Skeletal muscle tissue (tissue), 4 donors: ENCODE results near the gene OGFR. TPM values are rescaled to one million over a fixed set of nuclear protein-coding genes. Genes with fewer than 3 reads are reported as not detected.
A peak's percentile ranks its signal among the peaks of the same experiment; 100 is the strongest.

ENCODE experiments used
- H3K27ac ChIP-seq: one replicate; pipeline ENCODE4 v1.7.0; 2013; ENCODE audit warnings: mild to moderate bottlenecking, low read depth, low read length, inconsistent platforms
- H3K27me3 ChIP-seq, 3 donors: one replicate each; pipeline ENCODE4 v1.7.0; 2013; ENCODE audit warnings: low read length in 3 of 3; ENCODE audit not compliant: control insufficient read depth in 3 of 3, insufficient read depth in 3 of 3
- H3K36me3 ChIP-seq, 3 donors: one replicate each; pipeline ENCODE4 v1.7.0; 2013; ENCODE audit warnings: low read length in 3 of 3; ENCODE audit not compliant: control insufficient read depth in 3 of 3, insufficient read depth in 3 of 3
- H3K4me1 ChIP-seq, 3 donors: one replicate each; pipeline ENCODE4 v1.7.0; 2013; ENCODE audit warnings: low read length in 3 of 3, mild to moderate bottlenecking in 3 of 3; ENCODE audit not compliant: control insufficient read depth in 3 of 3, insufficient read depth in 3 of 3
- H3K4me3 ChIP-seq, 3 donors: one replicate each; pipeline ENCODE4 v1.7.0; 2013; ENCODE audit warnings: low read length in 3 of 3
- H3K9ac ChIP-seq, 3 donors: one replicate each; pipeline ENCODE4 v1.7.0; 2013; ENCODE audit warnings: low read length in 3 of 3, mild to moderate bottlenecking in 3 of 3, moderate library complexity in 2 of 3, low read depth in 1 of 3
- H3K9me3 ChIP-seq, 3 donors: one replicate each; pipeline ENCODE4 v1.7.0; 2013; ENCODE audit warnings: low read length in 3 of 3; ENCODE audit not compliant: control insufficient read depth in 3 of 3
- total RNA-seq: library from RNA; depleted of rRNA; stranded (reverse); fragments of >200 nt; gene quantifications from one replicate; pipeline ENCODE4 v1.2.3, GENCODE V29; 2014
- donor health status: Osteomylitis.

Gene OGFR
- total RNA-seq, 1 donor from 2014 or later: 13.6 TPM

GRCh38 chr20:62812181-62812906 is 7.7 kb downstream of the OGFR start:
- H3K4me1 ChIP-seq: peaks cover 5 to 13% (median 7%) of the 10 kb centered on the region in 3 donors

GRCh38 chr20:62812907-62813200 is 8.2 kb downstream of the OGFR start:
- H3K36me3 ChIP-seq: peaks cover 32 to 36% (median 35%) of the 10 kb centered on the region in 3 donors
- H3K9ac ChIP-seq: no peak overlapping the region
- H3K9me3 ChIP-seq: no peaks in the 10 kb centered on the region
- H3K4me3 ChIP-seq: no peak overlapping the region
- H3K4me1 ChIP-seq: peaks cover 5 to 13% (median 7%) of the 10 kb centered on the region in 3 donors
- H3K27me3 ChIP-seq: peaks cover 24 to 35% (median 32%) of the 10 kb centered on the region in 3 donors
- H3K27ac ChIP-seq: no peak overlapping the region

More at GRCh38 chr20:62812181-62812906, 7.7 kb downstream of the OGFR start:
- no peak overlapping the region for H3K27ac ChIP-seq
- H3K9ac ChIP-seq: no peak overlapping the region
- peaks cover 34 to 39% (median 39%) of the 10 kb centered on the region in 3 donors for H3K36me3 ChIP-seq
- peaks cover 20 to 30% (median 27%) of the 10 kb centered on the region in 3 donors for H3K27me3 ChIP-seq
- H3K9me3 ChIP-seq: no peaks in the 10 kb centered on the region
- no peak overlapping the region for H3K4me3 ChIP-seq

DNA sequence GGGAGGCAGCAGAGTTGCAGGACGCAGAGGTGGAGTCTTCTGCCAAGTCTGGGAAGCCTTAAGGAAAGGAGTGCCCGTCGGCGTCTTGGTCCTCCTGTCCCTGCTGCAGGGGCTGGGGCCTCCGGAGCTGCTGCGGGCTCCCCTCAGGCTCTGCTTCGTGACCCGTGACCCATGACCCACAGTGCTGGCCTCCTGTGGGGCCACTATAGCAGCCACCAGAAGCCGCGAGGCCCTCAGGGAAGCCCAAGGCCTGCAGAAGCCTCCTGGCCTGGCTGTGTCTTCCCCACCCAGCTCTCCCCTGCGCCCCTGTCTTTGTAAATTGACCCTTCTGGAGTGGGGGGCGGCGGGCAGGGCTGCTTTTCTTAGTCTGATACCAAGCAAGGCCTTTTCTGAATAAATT is 9.0 kb downstream of the OGFR start:
- H3K27me3 ChIP-seq: peaks cover 31 to 43% (median 39%) of the 10 kb centered on the region in 3 donors
- H3K4me1 ChIP-seq: peaks cover 8 to 17% (median 11%) of the 10 kb centered on the region in 3 donors
- no peaks in the 10 kb centered on the region for H3K9me3 ChIP-seq
- H3K36me3 ChIP-seq: peaks cover 29 to 31% (median 30%) of the 10 kb centered on the region in 3 donors
- no peak overlapping the region for H3K9ac ChIP-seq
- H3K27ac ChIP-seq: no peak overlapping the region
- H3K4me3 ChIP-seq: no peak overlapping the region

DNA sequence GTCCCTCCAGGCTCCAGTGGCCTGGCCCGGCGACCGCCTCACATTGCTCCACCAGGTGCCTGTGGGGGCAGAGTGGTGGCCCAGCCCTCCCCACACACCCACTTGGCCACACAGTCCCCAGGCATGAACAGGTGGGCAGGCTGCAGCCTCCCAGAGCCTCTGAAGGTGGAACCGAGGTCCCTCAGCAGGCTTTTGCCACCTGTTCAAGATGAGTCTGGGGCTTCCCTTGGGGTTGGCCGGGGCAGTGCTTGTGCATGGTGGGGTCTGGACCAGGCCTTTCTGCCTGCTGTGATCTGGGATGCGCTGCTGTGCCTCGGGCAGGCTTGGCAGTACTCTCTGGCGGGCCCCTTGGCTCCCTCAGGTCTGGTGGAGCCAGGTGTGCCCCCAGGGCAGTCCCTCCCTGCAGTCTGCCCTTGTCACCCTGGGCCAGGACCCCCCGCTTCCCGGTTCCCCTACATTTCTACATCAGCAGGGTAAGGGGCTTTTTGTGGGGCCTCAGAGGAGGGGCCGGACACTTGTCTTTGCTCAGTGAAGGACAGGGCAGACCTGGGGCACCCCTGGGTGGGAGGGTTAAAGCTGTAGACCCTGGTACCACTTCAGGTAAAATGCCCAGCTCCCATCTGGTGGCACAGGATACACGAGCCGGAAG is 9.5 kb downstream of the OGFR start:
- H3K9me3 ChIP-seq: no peaks in the 10 kb centered on the region
- no peak overlapping the region for H3K27ac ChIP-seq
- no peak overlapping the region for H3K9ac ChIP-seq
- H3K4me3 ChIP-seq: no peak overlapping the region
- H3K27me3 ChIP-seq: peaks cover 37 to 48% (median 45%) of the 10 kb centered on the region in 3 donors
- peaks cover 25 to 28% (median 26%) of the 10 kb centered on the region in 3 donors for H3K36me3 ChIP-seq
- peaks cover 12 to 22% (median 17%) of the 10 kb centered on the region in 3 donors for H3K4me1 ChIP-seq

- peaks cover 41 to 53% (median 50%) of the 10 kb centered on the region in 3 donors for H3K27me3 ChIP-seq
These were observed 10.1 kb downstream of the OGFR start for GRCh38 chr20:62814709-62815065.

DNA sequence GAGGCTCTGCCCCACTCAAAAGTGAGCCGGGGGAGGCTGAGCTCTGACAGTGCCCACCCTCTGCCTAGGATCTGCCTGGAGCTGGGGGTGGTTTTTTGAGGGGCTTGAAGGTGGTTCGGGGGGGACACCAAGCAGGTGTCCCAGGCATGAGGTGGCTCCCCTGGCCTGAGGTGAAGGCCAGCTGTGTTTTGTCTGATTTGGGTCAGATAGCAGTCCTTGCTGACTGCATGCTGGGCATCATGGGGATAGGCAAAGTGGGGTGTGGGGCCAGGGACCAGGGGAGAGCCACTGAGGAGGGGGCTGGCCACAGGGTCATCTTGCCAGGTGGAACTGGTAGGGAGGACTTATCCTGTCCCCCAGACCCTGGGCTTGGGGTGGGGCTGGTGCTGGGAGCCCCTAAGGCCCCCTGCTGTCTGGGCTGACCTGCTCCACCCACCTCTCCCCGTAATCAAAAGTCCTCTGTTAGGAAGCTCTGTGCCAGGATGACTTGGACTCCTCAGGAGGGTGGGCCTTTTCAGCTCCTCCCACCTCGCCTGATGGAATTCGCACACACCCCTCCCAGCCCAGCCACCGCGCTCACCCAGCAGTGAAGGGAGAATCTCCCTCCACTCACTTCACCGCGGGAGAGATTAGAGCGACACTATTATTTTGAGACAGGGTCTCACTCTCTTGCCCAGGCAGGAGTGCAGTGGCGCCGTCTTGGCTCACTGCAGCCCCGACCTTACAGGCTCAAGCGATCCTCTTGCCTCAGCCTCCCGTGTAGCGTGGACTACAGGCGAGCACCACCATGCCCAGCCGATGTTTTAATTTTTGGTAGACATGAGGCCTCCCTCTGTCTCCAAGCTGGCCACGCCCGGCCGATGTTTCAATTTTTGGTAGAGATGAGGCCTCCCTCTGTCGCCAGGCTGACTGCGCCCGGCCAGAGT is 10.7 kb downstream of the OGFR start:
- Histone ChIP-seq H3K4me3 (no peak overlapping the region), H3K9ac (no peak overlapping the region), H3K27me3 (peaks cover 47 to 59% (median 56%) of the 10 kb centered on the region in 3 donors), H3K4me1 (peaks cover 14 to 32% (median 24%) of the 10 kb centered on the region in 3 donors), H3K27ac (no peak overlapping the region), H3K9me3 (no peaks in the 10 kb centered on the region), H3K36me3 (peaks cover 13 to 18% (median 15%) of the 10 kb centered on the region in 3 donors)

More at GRCh38 chr20:62814709-62815065, 10.1 kb downstream of the OGFR start:
- Histone ChIP-seq H3K27ac (no peak overlapping the region), H3K36me3 (peaks cover 20 to 25% (median 21%) of the 10 kb centered on the region in 3 donors), H3K4me3 (no peak overlapping the region), H3K4me1 (peaks cover 13 to 27% (median 22%) of the 10 kb centered on the region in 3 donors), H3K9ac (no peak overlapping the region), H3K9me3 (no peaks in the 10 kb centered on the region)

- H3K36me3 ChIP-seq: peaks cover 5 to 13% (median 8%) of the 10 kb centered on the region in 3 donors
- peaks cover 53 to 64% (median 57%) of the 10 kb centered on the region in 3 donors for H3K27me3 ChIP-seq
- peak overlapping the region in 1 of 3 donors; percentile 33 for H3K9ac ChIP-seq
- peaks cover 14 to 34% (median 24%) of the 10 kb centered on the region in 3 donors for H3K4me1 ChIP-seq
- H3K27ac ChIP-seq: no peak overlapping the region
- H3K9me3 ChIP-seq: no peaks in the 10 kb centered on the region
- H3K4me3 ChIP-seq: peak overlapping the region in 1 of 3 donors; percentile 22
These were observed 11.6 kb downstream of the OGFR start for GRCh38 chr20:62816031-62816883.

GRCh38 chr20:62816884-62817873 is 12.5 kb downstream of the OGFR start, which contains the start of gene COL9A3:
TSS of gene COL9A3 (plus strand) at chr20:62817050. CDS start at chr20:62817065, 15 bp downstream.
- Histone ChIP-seq H3K9me3 (no peaks in the 10 kb centered on the region), H3K27ac (no peak within 1 kb of the TSS), H3K9ac (peak within 1 kb of the TSS in 1 of 3 donors; percentile 33), H3K4me1 (peaks cover 14 to 34% (median 24%) of the 10 kb centered on the region in 3 donors), H3K36me3 (peaks cover 0 to 5% (median 4%) of the 10 kb centered on the region in 3 donors), H3K4me3 (peak within 1 kb of the TSS in 1 of 3 donors; percentile 22), H3K27me3 (peaks cover 53 to 64% (median 57%) of the 10 kb centered on the region in 3 donors)
